ENCODE measurements around the gene MROH2A. TPM values are rescaled to one million over a fixed set of nuclear protein-coding genes. Genes with fewer than 3 reads are reported as not detected.

Gene MROH2A
- total RNA-seq, 1 experiment from 2014 or later, result not detected

- DNase-seq (ENCODE audit: low read depth), result no peak
These were observed 21.0 kb downstream of the MROH2A start for GRCh38 chr2:233799087-233799665.

DNA sequence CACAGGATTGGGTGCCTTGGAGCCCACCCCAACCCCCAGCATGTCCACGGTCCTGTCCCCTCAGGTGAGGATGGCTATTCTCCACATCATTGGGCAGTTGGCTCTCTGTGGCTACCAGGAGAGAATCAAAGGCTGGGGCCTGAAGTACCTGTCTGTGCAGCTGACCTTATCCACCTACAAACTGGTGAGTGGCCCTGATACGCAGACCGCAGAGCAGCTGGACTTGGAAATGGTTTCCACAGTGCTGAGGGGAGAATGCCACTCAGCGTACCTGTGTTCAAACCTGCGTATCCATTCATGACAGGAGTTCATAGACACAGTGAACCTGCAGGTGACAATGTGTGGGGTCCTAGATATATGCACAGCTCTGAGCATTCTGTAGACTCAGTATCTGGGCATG lies 21.6 kb downstream of the MROH2A start:
- no peak for DNase-seq (ENCODE audit: low read depth)

DNA sequence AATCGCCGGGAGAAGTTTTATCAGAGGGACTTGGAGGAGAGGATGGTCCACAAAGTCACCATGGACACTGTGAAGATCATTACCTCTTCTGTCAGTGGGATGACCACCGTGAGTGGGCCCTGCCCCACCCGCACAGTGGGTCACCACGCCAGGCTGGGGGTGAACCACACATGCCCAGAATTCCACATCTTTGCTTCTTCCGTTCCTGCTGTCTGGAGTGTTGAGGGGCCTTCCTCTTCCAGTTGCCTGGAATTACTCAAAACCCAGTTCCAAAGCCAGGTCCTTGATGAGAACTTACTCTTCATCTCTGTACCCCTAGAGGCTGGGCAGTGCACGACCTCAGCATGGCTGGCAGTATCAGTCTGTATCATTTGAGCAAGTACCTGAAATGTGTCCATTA lies 22.1 kb downstream of the MROH2A start:
- DNase-seq (ENCODE audit: low read depth), result no peak

DNA sequence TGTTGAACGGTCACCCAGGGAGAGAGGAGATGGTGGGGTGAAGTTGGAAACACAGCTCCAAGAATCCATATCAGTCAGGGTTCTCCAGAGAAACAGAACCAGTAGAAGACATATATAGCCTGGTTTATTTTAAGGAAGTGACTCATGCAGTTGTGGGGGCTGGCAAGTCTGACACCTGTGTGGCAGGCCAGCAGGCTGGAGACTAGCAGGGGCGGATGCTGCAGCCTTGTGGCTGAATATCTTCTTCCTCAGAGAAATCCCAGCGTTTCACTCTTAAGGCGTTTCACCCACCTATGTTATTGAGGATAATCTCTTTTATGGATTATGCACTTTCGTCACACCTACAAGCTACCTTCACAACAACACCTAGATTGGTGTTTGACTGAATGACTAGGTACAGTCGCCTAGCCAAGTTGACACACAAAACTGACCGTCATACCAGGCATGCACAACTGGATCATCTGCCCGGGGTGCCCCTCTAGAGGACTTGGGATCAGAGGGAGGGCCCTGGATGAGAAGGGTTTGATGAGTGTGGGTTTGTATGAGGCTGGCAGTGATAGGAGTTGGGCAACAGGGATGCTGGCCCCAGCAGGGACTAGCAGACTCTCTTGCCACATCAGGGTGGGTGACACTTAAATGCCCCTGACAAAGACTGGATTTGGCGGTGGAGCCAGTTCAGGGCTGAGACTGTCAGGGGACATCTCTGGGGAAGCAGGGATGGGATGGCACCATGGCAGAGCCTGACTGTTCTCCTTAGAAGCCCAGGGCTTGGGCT lies 23.4 kb downstream of the MROH2A start:
- peak; percentile 79 for DNase-seq (ENCODE audit: low read depth)

- DNase-seq (ENCODE audit: low read depth), result no peak
These were observed 24.1 kb downstream of the MROH2A start for GRCh38 chr2:233802132-233802815.

GRCh38 chr2:233803292-233803911 lies 25.3 kb downstream of the MROH2A start:
- no peak for DNase-seq (ENCODE audit: low read depth)

DNA sequence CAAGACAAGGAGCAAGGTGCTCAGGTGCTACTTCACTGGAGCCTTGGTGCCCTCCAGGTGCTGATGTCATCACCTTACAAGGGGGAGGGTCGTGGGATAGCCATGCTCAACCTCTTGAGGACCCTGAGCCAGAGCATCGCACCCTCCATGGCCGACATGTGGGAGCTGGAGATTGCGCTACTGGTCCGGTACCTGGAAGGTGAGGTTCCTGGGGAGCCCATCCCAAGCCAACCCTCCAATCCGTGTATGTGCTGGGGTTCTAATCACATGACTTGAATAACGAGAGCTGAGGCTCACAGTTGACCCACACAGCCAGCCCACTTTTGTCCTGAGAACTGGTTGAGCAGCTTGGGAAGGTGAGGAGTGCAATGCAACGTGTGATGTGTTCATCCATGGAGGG lies 25.9 kb downstream of the MROH2A start:
- no peak for DNase-seq (ENCODE audit: low read depth)

- DNase-seq (ENCODE audit: low read depth), result no peak
These were observed 29.2 kb downstream of the MROH2A start for GRCh38 chr2:233807215-233807865.

DNA sequence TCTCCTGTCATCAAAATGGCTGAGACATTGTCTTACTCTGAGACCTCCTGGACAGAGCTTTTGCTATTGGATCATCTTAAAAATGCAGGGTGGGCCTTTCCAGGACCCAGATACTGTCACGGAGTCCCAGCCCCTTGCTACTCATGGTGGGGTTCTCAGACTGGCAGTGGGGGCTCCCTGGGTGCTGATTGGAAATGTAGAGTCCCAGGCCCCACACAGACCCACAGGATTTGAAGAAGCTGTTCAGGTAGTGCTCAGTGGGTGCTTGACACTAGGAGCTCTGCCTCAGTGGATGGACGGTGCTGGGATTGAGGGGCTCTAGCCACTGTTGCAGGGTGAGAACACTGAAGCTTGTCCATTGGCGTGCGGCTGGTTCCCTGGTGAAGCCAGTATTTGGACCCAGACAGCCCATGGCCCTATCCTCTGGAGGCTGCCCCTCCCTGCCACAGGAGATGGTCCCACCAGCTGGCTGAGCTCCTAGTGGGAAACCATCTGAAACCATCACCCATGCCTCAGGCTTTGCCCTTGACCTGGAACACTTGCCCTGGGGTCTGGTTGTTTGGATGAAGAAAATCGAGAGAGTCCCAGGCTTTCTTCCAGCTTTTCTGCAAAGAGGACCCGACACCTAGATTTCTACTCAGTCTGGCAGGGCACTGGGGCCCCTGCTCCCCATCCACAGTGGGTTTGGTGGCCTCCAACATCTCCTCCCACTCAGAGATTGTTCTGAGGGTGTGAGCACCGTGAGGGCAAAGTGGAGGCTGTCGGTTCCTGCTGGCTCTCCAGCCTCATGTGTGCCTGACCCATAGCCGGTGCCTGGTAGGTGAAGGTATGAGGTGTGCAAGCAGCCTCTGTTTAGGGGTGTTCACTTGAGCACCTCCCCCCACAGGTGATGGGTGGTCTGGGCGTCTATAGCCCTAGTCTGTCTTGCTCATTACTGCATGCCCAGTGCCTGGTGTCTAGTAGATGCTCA lies 30.1 kb downstream of the MROH2A start:
- no peak for DNase-seq (ENCODE audit: low read depth)

DNA sequence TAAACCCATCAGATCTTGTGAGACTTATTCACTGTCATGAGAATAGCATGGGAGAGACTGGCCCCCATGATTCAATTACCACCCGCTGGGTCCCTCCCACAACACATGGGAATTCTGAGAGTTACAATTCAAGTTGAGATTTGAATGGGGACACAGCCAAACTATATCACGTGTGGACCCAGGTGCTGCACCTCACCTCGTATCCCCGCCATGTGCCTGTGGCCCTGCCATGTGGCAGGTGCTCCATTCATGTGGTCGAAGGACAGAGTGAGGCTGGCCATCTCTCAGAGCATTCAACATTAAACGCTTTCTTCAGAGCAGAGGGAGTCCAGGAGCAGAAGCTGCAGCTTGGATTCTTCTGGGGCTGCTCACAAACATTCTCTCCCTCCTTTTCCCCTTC lies 32.3 kb downstream of the MROH2A start:
- no peak for DNase-seq (ENCODE audit: low read depth)

DNA sequence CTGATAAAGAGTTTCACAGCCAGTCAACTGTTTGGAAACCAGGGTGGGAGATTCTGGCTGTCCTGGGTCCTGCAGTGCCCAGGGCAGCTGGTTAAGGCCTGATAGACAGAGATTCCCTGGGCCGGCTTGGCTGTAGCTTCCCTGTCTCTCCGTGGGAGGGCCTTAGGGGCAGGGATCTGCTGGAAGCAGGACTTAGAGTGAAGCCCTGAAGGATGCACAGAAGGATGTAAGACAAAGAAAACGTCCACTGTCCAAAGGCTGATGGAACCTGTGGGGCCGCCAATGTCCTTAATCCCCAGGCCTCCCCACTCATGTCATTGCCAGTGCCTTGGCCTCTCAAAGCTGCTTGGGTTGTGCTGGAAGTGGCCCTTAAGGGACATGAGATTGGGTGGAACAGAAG lies 33.0 kb downstream of the MROH2A start:
- no peak for DNase-seq (ENCODE audit: low read depth)

DNA sequence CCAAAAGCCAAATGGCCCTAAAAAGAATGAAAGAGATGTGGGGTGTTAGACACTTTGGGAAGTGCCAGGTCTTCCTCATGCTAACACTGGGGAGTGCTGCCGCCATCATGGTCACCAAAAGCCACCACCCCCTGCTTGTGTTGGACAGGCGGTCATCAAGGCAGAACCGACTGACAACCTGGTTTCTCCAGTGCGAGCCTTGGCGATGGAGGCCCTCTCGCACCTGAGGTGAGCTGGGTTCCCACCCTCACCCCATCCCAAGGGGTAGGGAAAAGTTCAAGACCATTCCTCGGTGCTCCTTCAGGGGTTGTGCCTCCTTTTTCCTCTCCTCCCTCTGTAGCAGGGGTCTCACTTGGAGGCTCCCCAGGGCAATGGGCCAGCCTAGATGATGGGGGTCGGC lies 33.6 kb downstream of the MROH2A start:
- DNase-seq (ENCODE audit: low read depth), result no peak

GRCh38 chr2:233813236-233814055 lies 35.3 kb downstream of the MROH2A start:
- DNase-seq (ENCODE audit: low read depth), result no peak

DNA sequence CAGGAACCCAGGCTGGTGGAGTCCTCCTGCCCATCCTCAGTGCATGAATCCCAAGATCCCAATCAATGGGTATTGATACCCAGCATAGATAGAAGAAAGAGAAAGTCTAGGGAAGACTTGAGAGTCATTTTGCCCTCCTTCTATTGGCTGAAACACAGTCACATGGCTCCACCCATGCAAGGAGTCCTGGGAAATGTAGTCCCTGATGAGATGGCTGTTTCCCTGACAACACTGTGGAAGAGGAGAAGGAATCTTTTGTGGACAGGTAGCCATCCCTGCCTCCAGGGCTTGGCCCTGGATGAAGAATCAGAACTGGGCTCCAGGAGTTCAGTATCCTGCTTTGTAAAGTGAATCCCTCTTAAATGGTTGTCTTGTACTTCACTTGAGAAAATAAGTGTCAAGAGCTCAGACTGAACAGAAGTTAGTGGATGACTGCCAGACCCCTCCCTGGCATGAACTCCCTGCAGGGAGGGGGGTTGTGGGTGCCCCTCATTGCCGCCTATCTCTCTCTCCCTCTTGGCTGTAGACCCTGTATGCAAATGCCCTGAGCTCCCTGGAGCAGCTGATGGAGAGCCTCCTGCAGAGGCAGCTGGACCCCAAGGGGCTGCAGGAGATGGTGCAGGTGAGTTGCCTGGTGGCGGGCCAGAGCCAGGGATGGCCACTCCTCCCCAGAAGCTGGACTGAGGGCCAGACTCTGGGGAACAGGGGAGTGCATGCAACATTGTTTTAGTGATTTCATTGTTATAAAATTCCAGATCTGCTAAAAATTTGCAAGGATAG lies 36.1 kb downstream of the MROH2A start:
- no peak for DNase-seq (ENCODE audit: low read depth)

GRCh38 chr2:233815861-233816260 lies 37.7 kb downstream of the MROH2A start:
- no peak for DNase-seq (ENCODE audit: low read depth)

DNA sequence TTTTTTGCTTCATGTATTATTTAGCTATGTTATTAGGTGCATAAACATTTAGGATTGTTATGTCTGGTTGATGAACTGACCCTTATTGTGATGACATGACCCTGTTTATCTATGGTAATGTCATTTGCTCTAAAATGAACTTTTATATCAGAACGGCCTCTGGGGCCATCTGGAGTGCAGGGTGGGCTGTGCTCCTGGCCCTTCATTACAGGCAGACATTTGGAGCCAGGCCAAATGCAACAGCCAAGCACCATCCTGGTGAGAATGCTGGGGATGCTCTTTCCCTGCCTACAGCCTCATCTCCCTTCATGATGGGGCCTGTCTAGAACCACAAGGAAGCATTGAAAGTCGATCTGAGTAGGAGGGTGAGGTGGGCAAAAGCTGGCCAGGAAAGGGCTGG lies 38.2 kb downstream of the MROH2A start:
- DNase-seq (ENCODE audit: low read depth), result no peak

DNA sequence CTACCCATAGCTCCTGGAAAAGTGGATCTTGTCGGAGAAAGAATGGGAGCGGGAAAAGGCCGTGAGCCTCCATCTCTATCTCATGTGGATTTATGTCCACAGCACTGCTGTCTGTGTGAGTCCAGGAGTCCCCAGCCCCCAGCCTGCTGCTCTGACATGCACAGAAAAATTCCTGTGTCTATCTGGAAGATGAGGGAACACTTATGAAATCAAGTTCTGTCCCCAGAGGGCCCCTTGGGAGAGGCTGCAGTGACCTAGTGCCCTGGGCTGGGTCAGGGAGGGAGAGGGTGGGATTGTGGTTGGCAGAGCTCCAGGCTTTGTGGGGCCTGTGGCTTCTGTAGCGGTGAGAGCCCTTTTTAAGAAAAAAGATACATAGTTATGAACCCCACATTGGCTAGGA lies 38.6 kb downstream of the MROH2A start:
- no peak for DNase-seq (ENCODE audit: low read depth)

- DNase-seq (ENCODE audit: low read depth), result no peak
These were observed 39.3 kb downstream of the MROH2A start for GRCh38 chr2:233817361-233817911.
